ENCODE data around the gene JMJD7.

DNA sequence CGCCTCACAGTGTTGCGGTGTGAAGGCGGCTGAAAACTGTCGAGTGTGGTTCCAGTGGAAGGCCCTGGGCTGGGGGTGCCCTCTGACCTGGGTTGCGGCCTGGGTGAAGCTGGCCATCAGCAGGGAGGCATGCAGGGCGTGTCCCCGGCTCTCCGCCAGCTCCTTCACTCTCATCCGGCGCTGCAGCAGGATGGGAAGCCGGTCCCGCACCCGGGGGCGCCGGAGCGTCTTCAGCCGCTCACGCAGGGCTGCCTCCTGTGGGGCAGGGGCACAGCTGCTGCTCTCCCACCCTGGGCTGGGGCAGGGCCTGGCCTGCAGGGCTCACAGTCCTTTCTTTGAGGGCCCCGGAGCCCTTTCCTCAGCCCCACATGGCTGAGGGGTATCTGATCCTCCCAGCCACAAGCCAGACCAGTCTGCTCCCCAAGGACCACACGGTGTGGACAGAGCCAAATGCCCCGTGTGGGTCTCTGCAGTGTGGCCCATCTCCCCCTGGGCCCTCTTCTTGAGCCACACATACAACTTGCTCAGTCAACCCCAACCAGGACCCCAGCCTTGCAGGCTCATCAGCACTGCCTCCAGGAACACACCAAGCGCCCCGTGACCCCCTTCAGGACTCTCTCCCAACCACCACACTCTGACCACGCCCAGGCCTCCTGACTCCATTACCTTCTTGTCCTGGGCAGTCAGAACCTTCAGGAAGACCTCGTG is 39.1 kb downstream of the JMJD7 start:
- no peak for TF ChIP-seq EHMT2 (IDR thresholded peaks at IDR 0.05; ENCODE audit: low read depth)
- TF ChIP-seq, protein P1, sequence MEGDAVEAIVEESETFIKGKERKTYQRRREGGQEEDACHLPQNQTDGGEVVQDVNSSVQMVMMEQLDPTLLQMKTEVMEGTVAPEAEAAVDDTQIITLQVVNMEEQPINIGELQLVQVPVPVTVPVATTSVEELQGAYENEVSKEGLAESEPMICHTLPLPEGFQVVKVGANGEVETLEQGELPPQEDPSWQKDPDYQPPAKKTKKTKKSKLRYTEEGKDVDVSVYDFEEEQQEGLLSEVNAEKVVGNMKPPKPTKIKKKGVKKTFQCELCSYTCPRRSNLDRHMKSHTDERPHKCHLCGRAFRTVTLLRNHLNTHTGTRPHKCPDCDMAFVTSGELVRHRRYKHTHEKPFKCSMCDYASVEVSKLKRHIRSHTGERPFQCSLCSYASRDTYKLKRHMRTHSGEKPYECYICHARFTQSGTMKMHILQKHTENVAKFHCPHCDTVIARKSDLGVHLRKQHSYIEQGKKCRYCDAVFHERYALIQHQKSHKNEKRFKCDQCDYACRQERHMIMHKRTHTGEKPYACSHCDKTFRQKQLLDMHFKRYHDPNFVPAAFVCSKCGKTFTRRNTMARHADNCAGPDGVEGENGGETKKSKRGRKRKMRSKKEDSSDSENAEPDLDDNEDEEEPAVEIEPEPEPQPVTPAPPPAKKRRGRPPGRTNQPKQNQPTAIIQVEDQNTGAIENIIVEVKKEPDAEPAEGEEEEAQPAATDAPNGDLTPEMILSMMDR (IDR thresholded peaks at IDR 0.05): no peak
- TF ChIP-seq RAD21 (conservative IDR thresholded peaks at IDR 0.05 in 1 of 2, IDR thresholded peaks at IDR 0.05 in 1 of 2): no peak
- TF ChIP-seq, protein P2, sequence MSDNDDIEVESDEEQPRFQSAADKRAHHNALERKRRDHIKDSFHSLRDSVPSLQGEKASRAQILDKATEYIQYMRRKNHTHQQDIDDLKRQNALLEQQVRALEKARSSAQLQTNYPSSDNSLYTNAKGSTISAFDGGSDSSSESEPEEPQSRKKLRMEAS (IDR thresholded peaks at IDR 0.05): no peak
- TF ChIP-seq, protein P3, sequence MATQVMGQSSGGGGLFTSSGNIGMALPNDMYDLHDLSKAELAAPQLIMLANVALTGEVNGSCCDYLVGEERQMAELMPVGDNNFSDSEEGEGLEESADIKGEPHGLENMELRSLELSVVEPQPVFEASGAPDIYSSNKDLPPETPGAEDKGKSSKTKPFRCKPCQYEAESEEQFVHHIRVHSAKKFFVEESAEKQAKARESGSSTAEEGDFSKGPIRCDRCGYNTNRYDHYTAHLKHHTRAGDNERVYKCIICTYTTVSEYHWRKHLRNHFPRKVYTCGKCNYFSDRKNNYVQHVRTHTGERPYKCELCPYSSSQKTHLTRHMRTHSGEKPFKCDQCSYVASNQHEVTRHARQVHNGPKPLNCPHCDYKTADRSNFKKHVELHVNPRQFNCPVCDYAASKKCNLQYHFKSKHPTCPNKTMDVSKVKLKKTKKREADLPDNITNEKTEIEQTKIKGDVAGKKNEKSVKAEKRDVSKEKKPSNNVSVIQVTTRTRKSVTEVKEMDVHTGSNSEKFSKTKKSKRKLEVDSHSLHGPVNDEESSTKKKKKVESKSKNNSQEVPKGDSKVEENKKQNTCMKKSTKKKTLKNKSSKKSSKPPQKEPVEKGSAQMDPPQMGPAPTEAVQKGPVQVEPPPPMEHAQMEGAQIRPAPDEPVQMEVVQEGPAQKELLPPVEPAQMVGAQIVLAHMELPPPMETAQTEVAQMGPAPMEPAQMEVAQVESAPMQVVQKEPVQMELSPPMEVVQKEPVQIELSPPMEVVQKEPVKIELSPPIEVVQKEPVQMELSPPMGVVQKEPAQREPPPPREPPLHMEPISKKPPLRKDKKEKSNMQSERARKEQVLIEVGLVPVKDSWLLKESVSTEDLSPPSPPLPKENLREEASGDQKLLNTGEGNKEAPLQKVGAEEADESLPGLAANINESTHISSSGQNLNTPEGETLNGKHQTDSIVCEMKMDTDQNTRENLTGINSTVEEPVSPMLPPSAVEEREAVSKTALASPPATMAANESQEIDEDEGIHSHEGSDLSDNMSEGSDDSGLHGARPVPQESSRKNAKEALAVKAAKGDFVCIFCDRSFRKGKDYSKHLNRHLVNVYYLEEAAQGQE (IDR thresholded peaks at IDR 0.05): no peak
- no peak for TF ChIP-seq JUN (IDR thresholded peaks at IDR 0.05)
- TF ChIP-seq PHF8 (IDR thresholded peaks at IDR 0.05; ENCODE audit: borderline replicate concordance, low read depth): no peak
- no peak for TF ChIP-seq SMC3 (IDR thresholded peaks at IDR 0.05)
- no peak for TF ChIP-seq CHD4 (IDR thresholded peaks at IDR 0.05; ENCODE audit: borderline replicate concordance)
- TF ChIP-seq, protein P4, sequence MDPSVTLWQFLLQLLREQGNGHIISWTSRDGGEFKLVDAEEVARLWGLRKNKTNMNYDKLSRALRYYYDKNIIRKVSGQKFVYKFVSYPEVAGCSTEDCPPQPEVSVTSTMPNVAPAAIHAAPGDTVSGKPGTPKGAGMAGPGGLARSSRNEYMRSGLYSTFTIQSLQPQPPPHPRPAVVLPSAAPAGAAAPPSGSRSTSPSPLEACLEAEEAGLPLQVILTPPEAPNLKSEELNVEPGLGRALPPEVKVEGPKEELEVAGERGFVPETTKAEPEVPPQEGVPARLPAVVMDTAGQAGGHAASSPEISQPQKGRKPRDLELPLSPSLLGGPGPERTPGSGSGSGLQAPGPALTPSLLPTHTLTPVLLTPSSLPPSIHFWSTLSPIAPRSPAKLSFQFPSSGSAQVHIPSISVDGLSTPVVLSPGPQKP (IDR thresholded peaks at IDR 0.05; ENCODE audit: low read depth, low read length): no peak
- TF ChIP-seq TP53 (CRISPR knock-in tag; IDR thresholded peaks at IDR 0.05): no peak
- TF ChIP-seq KDM1A (IDR thresholded peaks at IDR 0.05; ENCODE audit: low read depth): no peak
- no peak for TF ChIP-seq POLR2A (IDR thresholded peaks at IDR 0.05; ENCODE audit: low read length)
